ENCODE results near the gene B3GNT7.
"Not testable (repeated sequence)": the region's sequence is repeated elsewhere in the genome, so short reads cannot be mapped to it uniquely, and the experiment has no call there.

Gene B3GNT7

GRCh38 chr2:231425811-231426703 lies 30.5 kb downstream of the B3GNT7 start:
- no peak for DNase-seq (ENCODE audit: low spot score)

- no peak for DNase-seq (ENCODE audit: low spot score)
Measured at GRCh38 chr2:231427116-231427515, 31.6 kb downstream of the B3GNT7 start.

- no peak for DNase-seq (ENCODE audit: low spot score)
Measured at GRCh38 chr2:231429152-231429551, 33.6 kb downstream of the B3GNT7 start.

- DNase-seq (ENCODE audit: low spot score) = no peak
Measured at GRCh38 chr2:231429901-231430300, 34.4 kb downstream of the B3GNT7 start.

- not testable (repeated sequence) for DNase-seq (ENCODE audit: low spot score)
Measured at GRCh38 chr2:231430437-231430836, 34.9 kb downstream of the B3GNT7 start.

GRCh38 chr2:231431606-231432005 lies 36.1 kb downstream of the B3GNT7 start:
- no peak for DNase-seq (ENCODE audit: low spot score)

GRCh38 chr2:231433990-231434389 lies 38.5 kb downstream of the B3GNT7 start:
- DNase-seq (ENCODE audit: low spot score) = no peak

GRCh38 chr2:231436957-231437356 lies 41.4 kb downstream of the B3GNT7 start:
- DNase-seq (ENCODE audit: low spot score) = no peak

- DNase-seq (ENCODE audit: low spot score) = no peak
Measured at GRCh38 chr2:231449503-231450054, 54.1 kb downstream of the B3GNT7 start.

GRCh38 chr2:231450548-231450989 lies 55.1 kb downstream of the B3GNT7 start:
- DNase-seq (ENCODE audit: low spot score) = no peak

Measured in kidney capillary endothelial cell (primary cell).